H9 (cell line): ENCODE results near the gene LRFN2. TPM values are rescaled to one million over a fixed set of nuclear protein-coding genes. Genes with fewer than 3 reads are reported as not detected.

ENCODE experiments used
- DNase-seq: peaks from one replicate; pipeline ENCODE4 v3.0.0-alpha.2; 2017
- H2AFZ ChIP-seq: one replicate; pipeline ENCODE4 v1.6.1; 2013; ENCODE audit warnings: mild to moderate bottlenecking, low read length, control low read depth, moderate library complexity
- H2AK5ac ChIP-seq: 2 replicates; pipeline ENCODE4 v1.6.1; 2013; ENCODE audit warnings: low read length, control low read depth, mixed read lengths; ENCODE audit not compliant: insufficient read length
- H2BK120ac ChIP-seq: one replicate; pipeline ENCODE4 v1.6.1; 2013; ENCODE audit warnings: low read depth, mild to moderate bottlenecking, low read length, control low read depth, inconsistent platforms; ENCODE audit not compliant: poor library complexity, severe bottlenecking
- H2BK12ac ChIP-seq: 2 replicates; pipeline ENCODE4 v1.6.1; 2013; ENCODE audit warnings: low read length, control low read depth, mixed read lengths, low read depth; ENCODE audit not compliant: insufficient read length
- H2BK15ac ChIP-seq: 2 replicates; pipeline ENCODE4 v1.6.1; 2013; ENCODE audit warnings: low read depth, low read length, control low read depth
- H2BK20ac ChIP-seq: one replicate; pipeline ENCODE4 v1.6.1; 2013; ENCODE audit warnings: low read depth, mild to moderate bottlenecking, low read length, control low read depth, inconsistent platforms; ENCODE audit not compliant: poor library complexity, severe bottlenecking
- H2BK5ac ChIP-seq: 2 replicates; pipeline ENCODE4 v1.6.1; 2013; ENCODE audit warnings: low read length, control low read depth, mixed read lengths; ENCODE audit not compliant: insufficient read length
- H3K14ac ChIP-seq: 2 replicates; pipeline ENCODE4 v1.6.1; 2013; ENCODE audit warnings: low read length, control low read depth; ENCODE audit not compliant: insufficient read depth
- H3K18ac ChIP-seq: 2 replicates; pipeline ENCODE4 v1.6.1; 2013; ENCODE audit warnings: low read depth, mild to moderate bottlenecking, mixed read lengths, low read length, control low read depth; ENCODE audit not compliant: insufficient read length
- H3K23ac ChIP-seq: 2 replicates; pipeline ENCODE4 v1.6.1; 2013; ENCODE audit warnings: low read length, control low read depth, mixed read lengths, low read depth; ENCODE audit not compliant: insufficient read length
- H3K23me2 ChIP-seq: 2 replicates; pipeline ENCODE4 v1.6.1; 2013; ENCODE audit warnings: low read depth, mild to moderate bottlenecking, mixed read lengths, low read length, control low read depth; ENCODE audit not compliant: insufficient read length, poor library complexity, severe bottlenecking
- H3K27ac ChIP-seq: 2 replicates; pipeline ENCODE4 v1.5.1; 2013; ENCODE audit warnings: low read length, control low read depth, mixed read lengths, low read depth; ENCODE audit not compliant: insufficient read length
- H3K27me3 ChIP-seq: 2 replicates; pipeline ENCODE4 v1.6.1; 2013; ENCODE audit warnings: low read length, control low read depth, inconsistent platforms; ENCODE audit not compliant: insufficient read depth
- H3K4ac ChIP-seq: 2 replicates; pipeline ENCODE4 v1.6.1; 2013; ENCODE audit warnings: low read depth, mild to moderate bottlenecking, control low read depth, inconsistent platforms, low read length, moderate library complexity
- H3K4me1 ChIP-seq: 2 replicates; pipeline ENCODE4 v1.6.1; 2013; ENCODE audit warnings: low read length, control low read depth, inconsistent platforms; ENCODE audit not compliant: insufficient read depth
- H3K4me2 ChIP-seq: 2 replicates; pipeline ENCODE4 v1.6.1; 2013; ENCODE audit warnings: low read length, control low read depth, mixed read lengths; ENCODE audit not compliant: insufficient read length, insufficient read depth
- H3K56ac ChIP-seq: 2 replicates; pipeline ENCODE4 v1.6.1; 2013; ENCODE audit warnings: low read depth, mild to moderate bottlenecking, mixed read lengths, low read length, control low read depth; ENCODE audit not compliant: insufficient read length
- H3K79me1 ChIP-seq: 2 replicates; pipeline ENCODE4 v1.6.1; 2013; ENCODE audit warnings: low read depth, mild to moderate bottlenecking, moderate library complexity, low read length, control low read depth, inconsistent platforms; ENCODE audit not compliant: insufficient read depth, poor library complexity, severe bottlenecking
- H3K79me2 ChIP-seq: 2 replicates; pipeline ENCODE4 v1.6.1; 2013; ENCODE audit warnings: low read length, control low read depth, inconsistent platforms; ENCODE audit not compliant: insufficient read depth
- H3K9ac ChIP-seq: 2 replicates; pipeline ENCODE4 v1.6.1; 2013; ENCODE audit warnings: low read length, control low read depth, mixed read lengths; ENCODE audit not compliant: insufficient read length; ENCODE audit errors: extremely low read depth
- H3K9me3 ChIP-seq: one replicate; pipeline ENCODE4 v1.6.1; 2013; ENCODE audit warnings: low read depth, low read length, inconsistent platforms; ENCODE audit not compliant: control insufficient read depth
- H3T11ph ChIP-seq: one replicate; pipeline ENCODE4 v1.6.1; 2013; ENCODE audit warnings: mild to moderate bottlenecking, low read length, control low read depth, inconsistent platforms
- H4K20me1 ChIP-seq: one replicate; pipeline ENCODE4 v1.6.1; 2013; ENCODE audit not compliant: control insufficient read depth, insufficient read length, insufficient read depth
- H4K5ac ChIP-seq: 2 replicates; pipeline ENCODE4 v1.6.1; 2013; ENCODE audit warnings: low read depth, mild to moderate bottlenecking, mixed read lengths, low read length, control low read depth; ENCODE audit not compliant: insufficient read length
- H4K8ac ChIP-seq: replicated peaks from 2 replicates; pipeline ENCODE4 v1.6.1; 2013; ENCODE audit warnings: low read length, control low read depth, mixed read lengths, low read depth; ENCODE audit not compliant: insufficient read length
- H4K91ac ChIP-seq: 2 replicates; pipeline ENCODE4 v1.6.1; 2013; ENCODE audit warnings: low read depth, mild to moderate bottlenecking, moderate library complexity, mixed read lengths, low read length, control low read depth; ENCODE audit not compliant: insufficient read length
- H3K27ac Mint-ChIP-seq, 3 experiments: 2 replicates in 2 of 3; 3 replicates in 1 of 3; pipeline ENCODE4 v1.8.0; 2020 to 2021; ENCODE audit warnings: mixed read lengths in 3 of 3, mild to moderate bottlenecking in 1 of 3, moderate library complexity in 1 of 3
- H3K27me3 Mint-ChIP-seq: 2 replicates; pipeline ENCODE4 v1.8.0; 2021; ENCODE audit warnings: low read depth, mild to moderate bottlenecking, moderate library complexity, mixed read lengths
- H3K36me3 Mint-ChIP-seq, 3 experiments: 2 replicates in 2 of 3; 3 replicates in 1 of 3; pipeline ENCODE4 v1.8.0; 2020 to 2021; ENCODE audit warnings: low read depth in 3 of 3, mixed read lengths in 3 of 3; ENCODE audit not compliant: insufficient read depth in 1 of 3
- H3K4me1 Mint-ChIP-seq, 2 experiments: 2 replicates each; pipeline ENCODE4 v1.8.0; 2020; ENCODE audit warnings: mixed read lengths in 2 of 2
- H3K4me3 Mint-ChIP-seq, 2 experiments: 2 replicates in 1 of 2; 3 replicates in 1 of 2; pipeline ENCODE4 v1.8.0; 2020 to 2021; ENCODE audit warnings: mild to moderate bottlenecking in 2 of 2, mixed read lengths in 2 of 2, moderate library complexity in 1 of 2
- H3K9me3 Mint-ChIP-seq, 2 experiments: 2 replicates in 1 of 2; 3 replicates in 1 of 2; pipeline ENCODE4 v1.8.0; 2020; ENCODE audit warnings: mild to moderate bottlenecking in 2 of 2, mixed read lengths in 2 of 2, moderate library complexity in 1 of 2
- CTCF ChIP-seq: fragments of 200-600 bp; sonication (generic); conservative IDR thresholded peaks from 3 replicates; pipeline ENCODE4 v1.8.0; 2021; ENCODE audit warnings: antibody characterized with exemption, mild to moderate bottlenecking
- WGBS: extraction: QIAGEN DNeasy Blood & Tissue Kit; methylation state at CpG from one replicate; pipeline ENCODE4 v1.1.7; 2013; ENCODE audit warnings: missing lambda C conversion rate, low lambda C conversion rate, mixed read lengths; ENCODE audit not compliant: insufficient read length; ENCODE audit errors: extremely low coverage; 5-methylcytosine and 5-hydroxymethylcytosine counted together
- total RNA-seq: library from RNA; stranded (reverse); gene quantifications from 2 replicates; pipeline ENCODE4 v1.2.1, GENCODE V29; 2021

Gene LRFN2
- total RNA-seq, 1 experiment from 2014 or later, result 0.11 TPM

- Histone ChIP-seq H3K18ac (no peak overlapping the region), H3T11ph (no peak overlapping the region), H2BK12ac (no peak overlapping the region), H3K56ac (no peak overlapping the region), H3K27ac (no peak overlapping the region), H3K4ac (no peak overlapping the region), H3K9ac (no peak overlapping the region), H3K23ac (no peak overlapping the region), H3K9me3 (no peaks in the 10 kb centered on the region), H4K8ac (no peak overlapping the region), H2BK20ac (no peak overlapping the region), H4K20me1 (no peaks in the 10 kb centered on the region), H4K5ac (no peak overlapping the region), H3K23me2 (peaks cover 17% of the 10 kb centered on the region), H3K4me2 (peak overlapping the region; percentile 90), H2AFZ (no peak overlapping the region), H3K27me3 (no peaks in the 10 kb centered on the region; the same call in 1 of the 2 replicates), H2BK5ac (no peak overlapping the region), H4K91ac (no peak overlapping the region), H3K79me2 (no peaks in the 10 kb centered on the region), H3K4me1 (no peaks in the 10 kb centered on the region; the same call in 1 of the 2 replicates), H2BK15ac (no peak overlapping the region), H3K79me1 (no peaks in the 10 kb centered on the region), H2AK5ac (no peak overlapping the region), H2BK120ac (no peak overlapping the region), H3K14ac (no peak overlapping the region)
- no CpG with 5 or more reads among the region's 55 CpGs for WGBS
- peaks cover 67% of the 10 kb centered on the region for H3K27me3 Mint-ChIP-seq
- no peak for TF ChIP-seq CTCF
- H3K4me1 Mint-ChIP-seq, result peaks cover 32 to 35% of the 10 kb centered on the region in 2 experiments
- no peaks in the 10 kb centered on the region; a peak in 2 of 5 replicates for H3K9me3 Mint-ChIP-seq
- peak overlapping the region; percentile 76 to 97 for H3K4me3 Mint-ChIP-seq
- no peak for DNase-seq
- H3K36me3 Mint-ChIP-seq, result peaks cover 0 to 2% (median 0%) of the 10 kb centered on the region in 3 experiments; a peak in 2 of 7 replicates
- no peak overlapping the region for H3K27ac Mint-ChIP-seq
Observed at GRCh38 chr6:40586369-40587201, 579 bp downstream of the LRFN2 start.
